ELF-1 (cell line): ENCODE measurements around the gene DYRK1A.

ENCODE experiments used
- DNase-seq: peaks from one replicate; pipeline ENCODE4 v3.0.0-alpha.2; 2016; ENCODE audit warnings: low read depth, low spot score

DYRK1A gene

DNA sequence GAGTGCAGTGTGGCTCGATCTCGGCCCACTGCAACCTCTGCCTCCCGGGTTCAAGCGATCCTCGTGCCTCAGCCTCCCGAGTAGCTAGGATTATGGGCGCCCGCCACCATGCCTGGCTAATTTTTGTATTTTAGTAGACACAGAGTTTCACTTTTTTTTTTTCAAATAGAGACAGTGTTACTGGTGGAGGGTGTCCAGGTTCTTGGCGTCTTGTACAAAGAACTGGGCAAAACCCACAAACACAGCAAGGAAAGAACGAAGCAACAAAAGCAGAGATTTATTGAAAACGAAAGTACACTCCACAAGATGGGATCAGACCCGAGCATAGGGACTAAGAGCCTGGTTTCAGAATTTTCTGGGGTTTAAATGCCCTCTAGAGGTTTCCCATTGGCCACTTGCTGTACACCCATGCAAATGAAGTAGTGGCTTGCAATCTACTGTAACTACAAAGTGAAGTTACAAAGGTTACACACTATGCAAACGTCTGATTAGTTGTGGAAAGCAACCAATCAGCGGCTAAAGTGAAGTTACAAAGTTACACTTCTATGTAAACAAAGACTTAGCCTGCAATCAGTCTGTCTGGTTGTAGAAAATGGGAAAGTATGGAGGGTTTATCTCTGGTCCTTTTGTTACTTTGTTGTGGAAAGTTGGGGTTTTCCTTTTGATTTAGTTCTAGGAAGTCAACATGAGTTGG, 199.1 kb downstream of the DYRK1A start:
- DNase-seq: no peak

- no peak for DNase-seq
Observed at GRCh38 chr21:37566790-37567615, 200.4 kb downstream of the DYRK1A start.

- DNase-seq: no peak
Observed at GRCh38 chr21:37568415-37568814, 201.8 kb downstream of the DYRK1A start.

DNA sequence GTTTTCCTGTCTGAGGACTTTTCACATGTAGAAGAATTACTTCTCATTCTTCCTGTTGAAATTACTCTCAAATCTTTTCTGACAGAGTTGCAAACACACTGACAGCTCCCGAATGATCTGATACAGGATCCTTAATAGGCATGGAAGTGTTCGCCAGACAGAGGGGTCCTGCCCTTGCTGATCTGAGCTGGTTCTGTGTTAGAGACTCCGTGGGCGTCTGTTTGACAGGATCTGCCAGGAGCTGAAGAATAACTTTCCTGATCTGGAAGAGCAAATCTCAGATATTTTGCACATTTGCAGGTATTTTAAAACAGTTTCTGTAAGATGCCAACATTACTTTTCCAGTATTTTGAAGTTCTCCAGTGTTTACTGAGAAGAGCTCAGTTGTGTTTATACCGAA, 202.3 kb downstream of the DYRK1A start:
- DNase-seq: no peak

- no peak for DNase-seq
Observed at GRCh38 chr21:37571442-37571841, 204.9 kb downstream of the DYRK1A start.

GRCh38 chr21:37574316-37574715, 207.7 kb downstream of the DYRK1A start:
- DNase-seq: no peak

DNA sequence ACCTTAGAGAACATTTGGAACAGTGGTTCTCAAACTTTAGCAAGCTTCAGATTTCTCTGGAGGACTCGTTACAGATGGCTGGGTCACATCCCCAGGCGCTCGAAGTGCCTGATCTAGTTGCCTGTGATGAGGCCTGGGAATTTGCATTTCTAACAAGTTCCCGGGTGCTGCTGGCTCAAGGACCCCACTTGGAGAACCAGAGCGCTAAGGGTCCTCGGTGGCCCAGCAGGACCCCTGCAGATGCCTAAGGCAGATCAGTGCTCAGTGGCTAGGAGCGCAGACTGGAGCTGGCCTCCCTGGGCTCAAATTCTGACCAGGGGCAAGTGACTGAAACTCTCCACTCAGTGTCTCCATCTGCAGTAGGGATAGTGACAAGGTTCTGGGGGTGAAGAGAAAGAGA, 208.2 kb downstream of the DYRK1A start:
- no peak for DNase-seq

DNA sequence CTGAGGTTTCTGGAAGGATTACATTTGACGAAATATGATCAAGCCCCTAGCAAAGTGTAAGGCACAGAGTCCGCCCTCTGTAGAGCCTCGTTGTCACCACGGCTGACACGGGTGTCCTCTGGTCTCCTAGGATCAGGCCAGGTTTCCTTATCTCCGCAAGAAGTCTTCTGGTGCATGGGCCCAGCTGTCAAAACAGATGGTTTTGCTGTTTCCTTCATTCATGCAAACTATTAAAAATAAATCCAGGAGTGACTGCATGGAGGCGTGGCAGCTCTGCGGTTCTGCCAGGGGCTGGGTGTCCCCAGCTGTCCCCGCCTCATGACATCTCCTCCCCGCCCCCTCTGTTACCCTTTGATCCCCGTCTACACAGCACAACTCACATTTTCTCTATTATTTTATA, 209.0 kb downstream of the DYRK1A start:
- no peak for DNase-seq
